IMR-90 (cell line): Measurements from ENCODE around the gene GOLGA5. TPM values are rescaled to one million over a fixed set of nuclear protein-coding genes. Genes with fewer than 3 reads are reported as not detected.

ENCODE experiments used
- ATAC-seq: fragments of 200-7000 bp; cut with Tn5 transposase; 2 replicates; pipeline ENCODE4 v1.9.1; 2020; ENCODE audit warnings: low read depth, mild to moderate bottlenecking, moderate library complexity
- BruUV-seq: library from RNA; stranded (reverse); fragments of 400-500 nt; replicated peaks from 2 replicates; lab custom pipeline; 2021; lab: Mats Ljungman, UMichigan
- CTCF ChIA-PET: fragments of 300-600 bp; formaldehyde crosslinking; extraction: SDS; loops from one replicate; lab custom pipeline; 2021; ENCODE audit warnings: antibody characterized with exemption; lab: Yijun Ruan, JAX
- POLR2A ChIA-PET: fragments of 300-600 bp; sonication (Branson Sonifier 250); formaldehyde crosslinking; loops from one replicate; lab custom pipeline; 2022; ENCODE audit warnings: antibody characterized with exemption; ENCODE audit not compliant: unreplicated experiment; lab: Charles Lee
- DNase-seq: peaks from one replicate; pipeline ENCODE4 v3.0.0; 2013
- H2AFZ ChIP-seq: replicated peaks from 2 replicates; pipeline ENCODE3; 2013; ENCODE audit warnings: low read length, mild to moderate bottlenecking; ENCODE audit not compliant: poor library complexity
- H2AK5ac ChIP-seq: 2 replicates; pipeline ENCODE4 v1.6.1; 2013; ENCODE audit warnings: low read depth, low read length, inconsistent platforms
- H2AK9ac ChIP-seq: replicated peaks from 2 replicates; pipeline ENCODE3; 2013; ENCODE audit warnings: mild to moderate bottlenecking, low read depth, low read length, moderate library complexity; ENCODE audit not compliant: poor library complexity
- H2BK120ac ChIP-seq: 2 replicates; pipeline ENCODE4 v1.6.1; 2013; ENCODE audit warnings: low read depth, low read length, inconsistent platforms
- H2BK15ac ChIP-seq: 3 replicates; pipeline ENCODE4 v1.6.1; 2013; ENCODE audit warnings: low read depth, low read length, inconsistent platforms
- H2BK20ac ChIP-seq: 2 replicates; pipeline ENCODE4 v1.6.1; 2013; ENCODE audit warnings: low read depth, mild to moderate bottlenecking, inconsistent platforms, low read length, moderate library complexity
- H2BK5ac ChIP-seq: 2 replicates; pipeline ENCODE4 v1.6.1; 2013; ENCODE audit warnings: mild to moderate bottlenecking, low read depth, low read length, inconsistent platforms; ENCODE audit not compliant: poor library complexity, severe bottlenecking
- H3K14ac ChIP-seq: replicated peaks from 2 replicates; pipeline ENCODE4 v1.6.1; 2013; ENCODE audit warnings: low read depth, low read length, inconsistent platforms
- H3K18ac ChIP-seq: 2 replicates; pipeline ENCODE4 v1.6.1; 2013; ENCODE audit warnings: low read depth, low read length, control low read depth
- H3K23ac ChIP-seq: 2 replicates; pipeline ENCODE4 v1.6.1; 2013; ENCODE audit warnings: low read depth, low read length, inconsistent platforms
- H3K27ac ChIP-seq: 2 replicates; pipeline ENCODE4 v1.5.1; 2013; ENCODE audit warnings: mild to moderate bottlenecking, control low read depth, low read length; ENCODE audit not compliant: insufficient read depth
- H3K27me3 ChIP-seq: 2 replicates; pipeline ENCODE4 v1.6.1; 2013; ENCODE audit warnings: low read length; ENCODE audit not compliant: control insufficient read depth, insufficient read depth
- H3K36me3 ChIP-seq: 2 replicates; pipeline ENCODE4 v1.6.1; 2013; ENCODE audit warnings: low read length, mixed read lengths; ENCODE audit not compliant: control insufficient read depth, insufficient read depth
- H3K4ac ChIP-seq: 2 replicates; pipeline ENCODE4 v1.6.1; 2013; ENCODE audit warnings: low read depth, low read length, inconsistent platforms
- H3K4me1 ChIP-seq: 2 replicates; pipeline ENCODE4 v1.6.1; 2013; ENCODE audit warnings: low read length, mixed read lengths; ENCODE audit not compliant: control insufficient read depth, insufficient read depth
- H3K4me2 ChIP-seq: 2 replicates; pipeline ENCODE4 v1.6.1; 2013; ENCODE audit warnings: low read depth, mild to moderate bottlenecking, control low read depth, low read length, moderate library complexity
- H3K4me3 ChIP-seq: 2 replicates; pipeline ENCODE4 v1.5.1; 2013; ENCODE audit warnings: low read depth, mild to moderate bottlenecking, control low read depth, low read length, moderate library complexity; ENCODE audit not compliant: insufficient read depth
- H3K56ac ChIP-seq: 2 replicates; pipeline ENCODE4 v1.6.1; 2013; ENCODE audit warnings: low read length, inconsistent platforms; ENCODE audit not compliant: insufficient read depth; ENCODE audit errors: extremely low read depth
- H3K79me1 ChIP-seq, 2 experiments: 2 replicates each; pipeline ENCODE4 v1.6.1; 2013; ENCODE audit warnings: low read length in 2 of 2, inconsistent platforms in 1 of 2, low read depth in 1 of 2
- H3K9ac ChIP-seq: 2 replicates; pipeline ENCODE4 v1.6.1; 2013; ENCODE audit warnings: low read depth, low read length, control low read depth
- H3K9me1 ChIP-seq: 2 replicates; pipeline ENCODE4 v1.6.1; 2013; ENCODE audit warnings: low read length, inconsistent platforms; ENCODE audit not compliant: insufficient read depth
- H3K9me3 ChIP-seq: 2 replicates; pipeline ENCODE4 v1.6.1; 2013; ENCODE audit warnings: low read length; ENCODE audit not compliant: control insufficient read depth, insufficient read depth
- H4K20me1 ChIP-seq: 2 replicates; pipeline ENCODE4 v1.6.1; 2013; ENCODE audit warnings: low read length, inconsistent platforms; ENCODE audit not compliant: insufficient read depth
- H4K5ac ChIP-seq: 2 replicates; pipeline ENCODE4 v1.6.1; 2013; ENCODE audit warnings: mild to moderate bottlenecking, low read depth, low read length, control low read depth
- H4K8ac ChIP-seq, 2 experiments: 2 replicates each; pipeline ENCODE4 v1.6.1; 2013; ENCODE audit warnings: low read depth in 2 of 2, low read length in 2 of 2, control low read depth in 1 of 2, inconsistent platforms in 1 of 2
- H4K91ac ChIP-seq: 2 replicates; pipeline ENCODE4 v1.6.1; 2013; ENCODE audit warnings: low read depth, low read length, inconsistent platforms; ENCODE audit not compliant: insufficient read depth
- BHLHE40 ChIP-seq: fragments of 150-350 bp; IDR thresholded peaks from 2 replicates; pipeline ENCODE4 v1.6.1; 2016; ENCODE audit warnings: mild to moderate bottlenecking, low read depth, low read length
- CEBPB ChIP-seq: IDR thresholded peaks from 2 replicates; pipeline ENCODE4 v1.6.1; 2012; ENCODE audit warnings: low read depth, low read length, improper control_type of control experiment
- CHD1 ChIP-seq: IDR thresholded peaks from 2 replicates; pipeline ENCODE4 v1.6.1; 2012; ENCODE audit warnings: low read depth, low read length, improper control_type of control experiment
- MAFK ChIP-seq: IDR thresholded peaks from 2 replicates; pipeline ENCODE4 v1.6.1; 2012; ENCODE audit warnings: low read depth, low read length, improper control_type of control experiment
- MAZ ChIP-seq: IDR thresholded peaks from 2 replicates; pipeline ENCODE4 v1.6.1; 2012; ENCODE audit warnings: low read depth, mild to moderate bottlenecking, low read length, improper control_type of control experiment, moderate library complexity, borderline replicate concordance
- NFE2L2 ChIP-seq: fragments of 150-350 bp; IDR thresholded peaks from 2 replicates; pipeline ENCODE4 v1.6.1; 2016; ENCODE audit warnings: low read depth, mild to moderate bottlenecking, low read length
- POLR2A ChIP-seq: IDR thresholded peaks from 2 replicates; pipeline ENCODE4 v1.6.1; 2012; ENCODE audit warnings: mild to moderate bottlenecking, low read depth, low read length
- RAD21 ChIP-seq: IDR thresholded peaks from 2 replicates; pipeline ENCODE4 v1.6.1; 2012; ENCODE audit warnings: low read length, improper control_type of control experiment
- RCOR1 ChIP-seq: IDR thresholded peaks from 2 replicates; pipeline ENCODE4 v1.6.1; 2012; ENCODE audit warnings: mild to moderate bottlenecking, low read length, improper control_type of control experiment; ENCODE audit not compliant: insufficient replicate concordance
- SMC3 ChIP-seq: fragments of 150-350 bp; IDR thresholded peaks from 2 replicates; pipeline ENCODE4 v1.6.1; 2016; ENCODE audit warnings: low read depth, mild to moderate bottlenecking, antibody characterized with exemption, low read length, moderate library complexity
- WGBS, 2 experiments: methylation state at CpG; one replicate each; pipeline versions ENCODE4 v1.1.5 to v1.1.7; 2013; ENCODE audit warnings: missing lambda C conversion rate in 2 of 2; ENCODE audit not compliant: insufficient read length in 1 of 2; ENCODE audit errors: extremely low coverage in 2 of 2; 5-methylcytosine and 5-hydroxymethylcytosine counted together
- dilution Hi-C: fragments of 300-500 bp; cut with HindIII; formaldehyde crosslinking; loops from one replicate; pipeline ENCODE4 v1.14.3; 2018; ENCODE audit warnings: low sequenced_read_pairs; ENCODE audit not compliant: unreplicated experiment
- in situ Hi-C: fragments of 300-500 bp; cut with MboI; formaldehyde crosslinking; loops from 3 replicates; pipeline ENCODE4 v1.14.3; 2019; ENCODE audit warnings: low sequenced_read_pairs, inconsistent platforms, mixed read lengths
- intact Hi-C: fragments of 100-400 bp; cut with micrococcal nuclease; formaldehyde crosslinking; loops from 2 replicates; pipeline ENCODE4 v1.10.0; 2022
- polyA plus RNA-seq, 3 experiments: library from polyadenylated mRNA; depleted of rRNA; stranded (reverse); fragments of >200 nt; gene quantifications; 2 replicates each; pipeline ENCODE4 v1.2.3, GENCODE V29; 2012; ENCODE audit warnings: low replicate concordance in 1 of 3
- total RNA-seq: library from RNA; depleted of rRNA; stranded (reverse); fragments of >200 nt; gene quantifications from 2 replicates; pipeline ENCODE4 v1.2.3, GENCODE V29; 2012
- TF ChIP-seq, protein P1 (sequence below): fragments of 150-350 bp; IDR thresholded peaks from 2 replicates; pipeline ENCODE4 v1.6.1; 2016; ENCODE audit warnings: low read depth, mild to moderate bottlenecking, low read length, moderate library complexity, borderline replicate concordance
- TF ChIP-seq, protein P2 (sequence below): conservative IDR thresholded peaks from 2 replicates; pipeline ENCODE4 v1.5.1; 2012; ENCODE audit warnings: mild to moderate bottlenecking, low read depth, low read length, improper control_type of control experiment

Gene GOLGA5
- total and polyA plus RNA-seq, 2 of the 4 experiments (the other 2 are of a cell fraction), result 35.0 to 59.5 TPM

DNA sequence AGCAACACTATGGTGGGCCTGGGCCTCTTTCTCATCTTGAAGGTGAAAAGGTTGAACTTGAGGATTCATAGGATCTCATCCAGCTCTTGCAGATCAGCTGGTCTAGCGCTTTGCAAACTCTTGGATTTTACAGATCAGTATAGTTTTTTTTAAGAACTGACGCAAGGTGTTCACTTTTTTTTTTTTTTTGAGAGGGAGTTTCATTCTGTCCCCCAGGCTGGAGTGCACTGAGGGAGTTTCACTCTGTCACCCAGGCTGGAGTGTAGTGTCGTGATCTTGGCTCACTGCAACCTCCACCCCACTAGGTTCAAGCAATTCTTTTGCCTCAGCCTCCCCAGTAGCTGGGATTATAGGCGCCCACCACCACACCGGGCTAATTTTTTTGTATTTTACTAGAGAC lies 25.3 kb upstream of the GOLGA5 start:
- TF ChIP-seq SMC3 (no peak), RCOR1 (no peak), NFE2L2 (no peak), CHD1 (no peak), RAD21 (no peak), MAZ (no peak), CEBPB (no peak), MAFK (no peak), POLR2A (no peak), BHLHE40 (no peak)
- TF ChIP-seq, protein P1, sequence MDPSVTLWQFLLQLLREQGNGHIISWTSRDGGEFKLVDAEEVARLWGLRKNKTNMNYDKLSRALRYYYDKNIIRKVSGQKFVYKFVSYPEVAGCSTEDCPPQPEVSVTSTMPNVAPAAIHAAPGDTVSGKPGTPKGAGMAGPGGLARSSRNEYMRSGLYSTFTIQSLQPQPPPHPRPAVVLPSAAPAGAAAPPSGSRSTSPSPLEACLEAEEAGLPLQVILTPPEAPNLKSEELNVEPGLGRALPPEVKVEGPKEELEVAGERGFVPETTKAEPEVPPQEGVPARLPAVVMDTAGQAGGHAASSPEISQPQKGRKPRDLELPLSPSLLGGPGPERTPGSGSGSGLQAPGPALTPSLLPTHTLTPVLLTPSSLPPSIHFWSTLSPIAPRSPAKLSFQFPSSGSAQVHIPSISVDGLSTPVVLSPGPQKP, result no peak
- TF ChIP-seq, protein P2, sequence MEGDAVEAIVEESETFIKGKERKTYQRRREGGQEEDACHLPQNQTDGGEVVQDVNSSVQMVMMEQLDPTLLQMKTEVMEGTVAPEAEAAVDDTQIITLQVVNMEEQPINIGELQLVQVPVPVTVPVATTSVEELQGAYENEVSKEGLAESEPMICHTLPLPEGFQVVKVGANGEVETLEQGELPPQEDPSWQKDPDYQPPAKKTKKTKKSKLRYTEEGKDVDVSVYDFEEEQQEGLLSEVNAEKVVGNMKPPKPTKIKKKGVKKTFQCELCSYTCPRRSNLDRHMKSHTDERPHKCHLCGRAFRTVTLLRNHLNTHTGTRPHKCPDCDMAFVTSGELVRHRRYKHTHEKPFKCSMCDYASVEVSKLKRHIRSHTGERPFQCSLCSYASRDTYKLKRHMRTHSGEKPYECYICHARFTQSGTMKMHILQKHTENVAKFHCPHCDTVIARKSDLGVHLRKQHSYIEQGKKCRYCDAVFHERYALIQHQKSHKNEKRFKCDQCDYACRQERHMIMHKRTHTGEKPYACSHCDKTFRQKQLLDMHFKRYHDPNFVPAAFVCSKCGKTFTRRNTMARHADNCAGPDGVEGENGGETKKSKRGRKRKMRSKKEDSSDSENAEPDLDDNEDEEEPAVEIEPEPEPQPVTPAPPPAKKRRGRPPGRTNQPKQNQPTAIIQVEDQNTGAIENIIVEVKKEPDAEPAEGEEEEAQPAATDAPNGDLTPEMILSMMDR, result no peak
- no peak overlapping the region for H3K14ac ChIP-seq
- DNase-seq, result no peak
- H3K9me1 ChIP-seq, result no peaks in the 10 kb centered on the region
- H2BK20ac ChIP-seq, result no peak overlapping the region
- H2AFZ ChIP-seq, result no peak overlapping the region
- H3K4me2 ChIP-seq, result no peak overlapping the region
- no peak overlapping the region for H2AK5ac ChIP-seq
- H2BK15ac ChIP-seq, result no peak overlapping the region
- H4K91ac ChIP-seq, result no peak overlapping the region
- intact Hi-C loops, result no loop called here
- no CpG with 5 or more reads among the region's 5 CpGs for WGBS, 2 experiments
- H4K8ac ChIP-seq, result no peak overlapping the region
- peaks cover 8% of the 10 kb centered on the region for H3K27me3 ChIP-seq
- H3K36me3 ChIP-seq, result no peaks in the 10 kb centered on the region
- no peak overlapping the region for H3K56ac ChIP-seq
- dilution Hi-C loops, result no loop called here
- H2AK9ac ChIP-seq, result no peak overlapping the region
- ATAC-seq, result no peak
- H3K18ac ChIP-seq, result no peak overlapping the region
- no peaks in the 10 kb centered on the region for H3K79me1 ChIP-seq
- ChIA-PET POLR2A (no interaction called here), CTCF (no interaction called here)
- in situ Hi-C loops, result no loop called here
- no peaks in the 10 kb centered on the region for H3K4me1 ChIP-seq
- H3K4ac ChIP-seq, result no peak overlapping the region
- BruUV-seq, result no TSS peak
- H4K20me1 ChIP-seq, result no peaks in the 10 kb centered on the region
- no peak overlapping the region for H3K4me3 ChIP-seq
- no peak overlapping the region for H3K23ac ChIP-seq
- H3K9ac ChIP-seq, result no peak overlapping the region
- H3K9me3 ChIP-seq, result no peaks in the 10 kb centered on the region
- no peak overlapping the region for H2BK5ac ChIP-seq
- H3K27ac ChIP-seq, result no peak overlapping the region
- H2BK120ac ChIP-seq, result no peak overlapping the region
- H4K5ac ChIP-seq, result no peak overlapping the region
